ENCODE measurements around the gene GNG14.

Gene GNG14

GRCh38 chr19:12675399-12675798, 12.4 kb upstream of the GNG14 start:
- Histone ChIP-seq H3K9me3 (ENCODE audit: low read length) (no peaks in the 10 kb centered on the region), H3K36me3 (ENCODE audit: insufficient read depth, low read length) (peaks cover 69% of the 10 kb centered on the region), H3K27me3 (ENCODE audit: insufficient read depth, low read length) (no peaks in the 10 kb centered on the region), H3K79me2 (ENCODE audit: insufficient read depth, low read length) (0 out of 2 replicates have a peak, but pooled peaks cover 4% of the 10 kb centered on the region), H3K27ac (ENCODE audit: low read depth, low read length, poor library complexity, severe bottlenecking) (no peak overlapping the region), H3K9me2 (ENCODE audit: low read depth, low read length) (no peaks in the 10 kb centered on the region), H3F3A (ENCODE audit: insufficient read depth, low read length) (no peaks in the 10 kb centered on the region), H4K20me1 (ENCODE audit: insufficient read depth, low read length) (no peaks in the 10 kb centered on the region), H3K4me3 (ENCODE audit: low read depth, low read length, poor library complexity, severe bottlenecking) (no peak overlapping the region), H2AFZ (ENCODE audit: low read length) (no peak overlapping the region), H3K4me1 (ENCODE audit: insufficient read depth, low read length, severe bottlenecking) (peaks cover 4% of the 10 kb centered on the region), H3K9ac (ENCODE audit: low read length) (no peak overlapping the region), H3K4me2 (ENCODE audit: low read length) (no peak overlapping the region)
- no peak for TF ChIP-seq EZH2 (IDR thresholded peaks at IDR 0.05; ENCODE audit: borderline replicate concordance, low read length)
- no peak for TF ChIP-seq CTCF (IDR thresholded peaks at IDR 0.05; ENCODE audit: low read length)

GRCh38 chr19:12675940-12676339, 11.9 kb upstream of the GNG14 start:
- H3K79me2 ChIP-seq (ENCODE audit: insufficient read depth, low read length): 0 out of 2 replicates have a peak, but pooled peaks cover 4% of the 10 kb centered on the region
- no peak overlapping the region for H3K9ac ChIP-seq (ENCODE audit: low read length)
- H3K27ac ChIP-seq (ENCODE audit: low read depth, low read length, poor library complexity, severe bottlenecking): no peak overlapping the region
- H3K9me2 ChIP-seq (ENCODE audit: low read depth, low read length): no peaks in the 10 kb centered on the region
- no peaks in the 10 kb centered on the region for H3F3A ChIP-seq (ENCODE audit: insufficient read depth, low read length)
- no peak overlapping the region for H3K4me2 ChIP-seq (ENCODE audit: low read length)
- no peak overlapping the region for H3K4me3 ChIP-seq (ENCODE audit: low read depth, low read length, poor library complexity, severe bottlenecking)
- H2AFZ ChIP-seq (ENCODE audit: low read length): no peak overlapping the region
- no peaks in the 10 kb centered on the region for H3K9me3 ChIP-seq (ENCODE audit: low read length)
- H3K27me3 ChIP-seq (ENCODE audit: insufficient read depth, low read length): no peaks in the 10 kb centered on the region
- no peaks in the 10 kb centered on the region for H4K20me1 ChIP-seq (ENCODE audit: insufficient read depth, low read length)
- TF ChIP-seq EZH2 (IDR thresholded peaks at IDR 0.05; ENCODE audit: borderline replicate concordance, low read length) (no peak), CTCF (IDR thresholded peaks at IDR 0.05; ENCODE audit: low read length) (no peak)
- H3K4me1 ChIP-seq (ENCODE audit: insufficient read depth, low read length, severe bottlenecking): no peaks in the 10 kb centered on the region
- H3K36me3 ChIP-seq (ENCODE audit: insufficient read depth, low read length): peaks cover 69% of the 10 kb centered on the region

DNA sequence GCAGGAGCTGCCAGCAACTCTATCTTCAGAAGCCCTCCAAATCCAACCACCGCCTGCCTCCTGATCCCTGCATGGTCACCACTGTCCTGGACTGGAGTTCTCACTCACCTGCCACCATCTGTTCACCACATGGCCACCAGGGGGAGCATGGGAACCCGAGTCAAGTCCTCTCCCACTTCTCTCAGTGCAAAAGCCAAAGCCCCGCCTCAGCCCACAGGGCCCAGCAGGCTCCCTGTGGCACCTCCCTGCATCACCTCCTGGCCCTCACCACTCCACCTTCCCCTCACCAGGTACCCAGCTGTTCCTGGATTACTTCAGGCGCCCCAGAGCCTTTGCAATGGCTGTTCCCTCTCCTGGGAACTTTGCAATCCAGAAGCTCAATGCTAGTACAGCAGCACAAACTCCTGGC, 11.4 kb upstream of the GNG14 start:
- no peak overlapping the region for H3K9ac ChIP-seq (ENCODE audit: low read length)
- no peaks in the 10 kb centered on the region for H3K27me3 ChIP-seq (ENCODE audit: insufficient read depth, low read length)
- H3K4me2 ChIP-seq (ENCODE audit: low read length): no peak overlapping the region
- no peak overlapping the region for H3K27ac ChIP-seq (ENCODE audit: low read depth, low read length, poor library complexity, severe bottlenecking)
- no peaks in the 10 kb centered on the region for H3K4me1 ChIP-seq (ENCODE audit: insufficient read depth, low read length, severe bottlenecking)
- H3K36me3 ChIP-seq (ENCODE audit: insufficient read depth, low read length): peaks cover 69% of the 10 kb centered on the region
- H3K79me2 ChIP-seq (ENCODE audit: insufficient read depth, low read length): 0 out of 2 replicates have a peak, but pooled peaks cover 4% of the 10 kb centered on the region
- H3K4me3 ChIP-seq (ENCODE audit: low read depth, low read length, poor library complexity, severe bottlenecking): no peak overlapping the region
- H3K9me3 ChIP-seq (ENCODE audit: low read length): no peaks in the 10 kb centered on the region
- no peak overlapping the region for H2AFZ ChIP-seq (ENCODE audit: low read length)
- no peaks in the 10 kb centered on the region for H4K20me1 ChIP-seq (ENCODE audit: insufficient read depth, low read length)
- H3F3A ChIP-seq (ENCODE audit: insufficient read depth, low read length): no peaks in the 10 kb centered on the region
- peak; percentile 86 for TF ChIP-seq CTCF (IDR thresholded peaks at IDR 0.05; ENCODE audit: low read length)
- no peak for TF ChIP-seq EZH2 (IDR thresholded peaks at IDR 0.05; ENCODE audit: borderline replicate concordance, low read length)
- no peaks in the 10 kb centered on the region for H3K9me2 ChIP-seq (ENCODE audit: low read depth, low read length)

Data from OCI-LY1 (cell line).